CD4-positive, alpha-beta T cell treated with Interleukin-15 for 4 hours (primary cell): ENCODE results near the gene MDN1.

ENCODE experiments used
- DNase-seq: peaks from one replicate; pipeline ENCODE4 v3.0.0-alpha.2; 2020; ENCODE audit warnings: low spot score

MDN1 gene

GRCh38 chr6:89597372-89597771, 222.2 kb downstream of the MDN1 start:
- no peak for DNase-seq

GRCh38 chr6:89596484-89596883, 223.1 kb downstream of the MDN1 start:
- no peak for DNase-seq

GRCh38 chr6:89596056-89596455, 223.5 kb downstream of the MDN1 start:
- peak; percentile 5 for DNase-seq
